RPMI7951 (cell line): ENCODE measurements around the gene SLC25A33. TPM values are rescaled to one million over a fixed set of nuclear protein-coding genes. Genes with fewer than 3 reads are reported as not detected.
A peak's percentile ranks its signal among the peaks of the same experiment; 100 is the strongest.
"Not testable (repeated sequence)": the region's sequence is repeated elsewhere in the genome, so short reads cannot be mapped to it uniquely, and the experiment has no call there.

Experiments used
- DNase-seq: peaks from one replicate; pipeline ENCODE4 v3.0.0-alpha.2; 2012; ENCODE audit warnings: low read depth
- total RNA-seq: library from RNA; depleted of rRNA; stranded (reverse); fragments of >200 nt; shearing (Covaris generic); gene quantifications from 2 replicates; pipeline ENCODE4 v1.2.3, GENCODE V29; 2014; rRNA removed

SLC25A33 gene
- total RNA-seq, 1 experiment from 2014 or later: 6.6 TPM

DNA sequence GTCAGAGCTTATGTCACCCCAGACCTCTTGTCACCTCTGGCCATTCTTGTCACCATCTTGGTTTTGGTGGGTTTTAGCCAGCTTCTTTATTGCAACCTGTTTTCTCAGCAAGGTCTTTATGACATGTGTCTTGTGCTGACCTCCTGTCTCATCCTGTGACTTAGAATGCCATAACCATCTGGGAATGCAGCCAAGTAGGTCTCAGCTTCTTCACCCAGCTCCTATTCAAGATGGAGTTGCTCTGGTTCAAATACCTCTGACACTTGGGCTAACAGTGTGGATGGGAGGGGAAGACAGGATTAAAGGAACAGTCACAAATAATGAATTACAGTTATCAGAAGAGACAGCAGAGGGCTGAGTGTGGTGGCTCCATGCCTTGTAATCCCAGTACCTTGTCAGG is 81.8 kb downstream of the SLC25A33 start:
- peak; percentile 12 for DNase-seq

- no peak for DNase-seq
Measured at GRCh38 chr1:9624081-9624480, 84.8 kb downstream of the SLC25A33 start.

- DNase-seq: not testable (repeated sequence)
Measured at GRCh38 chr1:9625030-9625429, 85.8 kb downstream of the SLC25A33 start.

- DNase-seq: no peak
Measured at GRCh38 chr1:9626201-9626608, 86.9 kb downstream of the SLC25A33 start.

DNA sequence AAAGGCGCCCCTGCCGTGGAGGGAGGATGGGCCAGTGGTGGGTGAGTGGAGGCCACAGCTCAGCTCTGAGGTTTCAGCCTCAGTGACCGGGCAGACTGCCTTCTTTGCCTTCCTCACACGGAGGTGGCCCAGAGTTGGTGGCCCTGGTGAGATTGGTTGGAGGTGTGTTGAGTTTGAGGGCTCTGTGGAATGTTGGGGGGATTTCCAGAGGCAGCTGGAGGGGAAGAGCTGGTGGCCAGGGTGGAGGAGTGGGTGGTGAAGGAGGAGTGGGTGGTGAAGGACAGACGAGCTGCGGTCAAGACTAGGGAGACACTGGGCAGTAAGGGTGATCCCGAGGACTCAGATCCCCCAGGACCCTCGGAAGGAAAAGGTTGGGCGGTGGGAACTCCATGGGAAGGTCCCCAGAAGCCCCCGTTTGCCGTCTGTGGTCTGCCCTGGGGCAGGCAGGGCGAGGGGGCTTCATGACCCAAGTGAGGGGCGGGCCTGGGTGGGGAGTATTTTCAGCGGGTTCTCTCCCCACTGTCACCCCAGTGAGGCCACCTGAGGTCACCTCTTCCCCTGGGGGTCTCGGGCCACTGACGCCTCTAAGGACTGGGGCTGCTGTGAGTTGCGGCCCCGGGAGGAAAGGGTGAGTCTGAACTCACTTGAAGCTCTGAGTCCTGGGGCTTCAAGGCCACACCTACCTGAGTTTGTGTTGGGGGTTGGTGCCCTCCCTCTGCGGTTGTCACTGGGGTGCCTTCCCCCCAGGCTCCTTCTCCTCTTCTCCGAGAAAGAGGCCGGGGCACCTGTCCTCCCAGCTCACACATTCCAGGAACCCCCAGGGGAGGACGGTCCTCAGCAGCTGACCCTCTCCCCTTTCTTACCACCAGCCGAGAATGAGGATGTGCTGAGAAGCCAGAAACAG is 89.5 kb downstream of the SLC25A33 start:
- no peak for DNase-seq

- no peak for DNase-seq
Measured at GRCh38 chr1:9629445-9630201, 90.4 kb downstream of the SLC25A33 start.

- DNase-seq: no peak
Measured at GRCh38 chr1:9630331-9631111, 91.3 kb downstream of the SLC25A33 start.

- DNase-seq: no peak
Measured at GRCh38 chr1:9631613-9632012, 92.3 kb downstream of the SLC25A33 start.

- no peak for DNase-seq
Measured at GRCh38 chr1:9633493-9633892, 94.2 kb downstream of the SLC25A33 start.

GRCh38 chr1:9634582-9634981 is 95.3 kb downstream of the SLC25A33 start:
- no peak for DNase-seq

Other genes starting within 250 kb of the SLC25A33 start
- gene SPSB1, start 246.6 kb upstream of the SLC25A33 start, total RNA-seq: 7.6 and 10.3 TPM in 2 replicates
- 6.4 and 7.0 TPM in 2 replicates for gene TMEM201, start 49.4 kb downstream of the SLC25A33 start, total RNA-seq
- gene PIK3CD, start 112.3 kb downstream of the SLC25A33 start, total RNA-seq: 16.1 and 16.7 TPM in 2 replicates